DMS53 treated with DMSO at 0.1 percent for 48 hours (cell line): Measurements from ENCODE around the gene ZNF652.
"Not testable (repeated sequence)": the region's sequence is repeated elsewhere in the genome, so short reads cannot be mapped to it uniquely, and the experiment has no call there.

ENCODE experiments used
- DNase-seq: peaks from one replicate; lab custom pipeline; 2025; ENCODE audit not compliant: unreplicated experiment; lab: John Stamatoyannopoulos, UW

Gene ZNF652

GRCh38 chr17:49275981-49276380, 86.1 kb downstream of the ZNF652 start:
- not testable (repeated sequence) for DNase-seq

GRCh38 chr17:49269356-49269755, 92.7 kb downstream of the ZNF652 start:
- DNase-seq, result no peak

GRCh38 chr17:49267912-49268311, 94.1 kb downstream of the ZNF652 start:
- no peak for DNase-seq

GRCh38 chr17:49266233-49266632, 95.8 kb downstream of the ZNF652 start:
- DNase-seq, result no peak

GRCh38 chr17:49261540-49261939, 100.5 kb downstream of the ZNF652 start:
- not testable (repeated sequence) for DNase-seq

- peak; percentile 44 for DNase-seq
These were observed 101.2 kb downstream of the ZNF652 start for GRCh38 chr17:49260817-49261291.

- no peak for DNase-seq
These were observed 101.8 kb downstream of the ZNF652 start for GRCh38 chr17:49260011-49260816.

GRCh38 chr17:49259663-49260010, 102.4 kb downstream of the ZNF652 start:
- no peak for DNase-seq

- no peak for DNase-seq
These were observed 103.7 kb downstream of the ZNF652 start for GRCh38 chr17:49258394-49258793.

- DNase-seq, result no peak
These were observed 106.9 kb downstream of the ZNF652 start for GRCh38 chr17:49255125-49255524.

GRCh38 chr17:49254066-49254465, 108.0 kb downstream of the ZNF652 start:
- DNase-seq, result no peak

- no peak for DNase-seq
These were observed 109.8 kb downstream of the ZNF652 start for GRCh38 chr17:49252148-49252695.

GRCh38 chr17:49249890-49250522, 112.0 kb downstream of the ZNF652 start:
- no peak for DNase-seq

- no peak for DNase-seq
These were observed 112.7 kb downstream of the ZNF652 start for GRCh38 chr17:49249292-49249794.

GRCh38 chr17:49247944-49248343, 114.1 kb downstream of the ZNF652 start:
- no peak for DNase-seq

GRCh38 chr17:49244839-49245238, 117.2 kb downstream of the ZNF652 start:
- no peak for DNase-seq
